HG02642 (cell line): ENCODE measurements around the gene ANKS1A.

Experiments used
- ATAC-seq: cut with Tn5 transposase; IDR thresholded peaks from one replicate; pipeline ENCODE4 v1.9.1; 2021; ENCODE audit warnings: mild to moderate bottlenecking; ENCODE audit not compliant: unreplicated experiment, poor library complexity

Gene ANKS1A

DNA sequence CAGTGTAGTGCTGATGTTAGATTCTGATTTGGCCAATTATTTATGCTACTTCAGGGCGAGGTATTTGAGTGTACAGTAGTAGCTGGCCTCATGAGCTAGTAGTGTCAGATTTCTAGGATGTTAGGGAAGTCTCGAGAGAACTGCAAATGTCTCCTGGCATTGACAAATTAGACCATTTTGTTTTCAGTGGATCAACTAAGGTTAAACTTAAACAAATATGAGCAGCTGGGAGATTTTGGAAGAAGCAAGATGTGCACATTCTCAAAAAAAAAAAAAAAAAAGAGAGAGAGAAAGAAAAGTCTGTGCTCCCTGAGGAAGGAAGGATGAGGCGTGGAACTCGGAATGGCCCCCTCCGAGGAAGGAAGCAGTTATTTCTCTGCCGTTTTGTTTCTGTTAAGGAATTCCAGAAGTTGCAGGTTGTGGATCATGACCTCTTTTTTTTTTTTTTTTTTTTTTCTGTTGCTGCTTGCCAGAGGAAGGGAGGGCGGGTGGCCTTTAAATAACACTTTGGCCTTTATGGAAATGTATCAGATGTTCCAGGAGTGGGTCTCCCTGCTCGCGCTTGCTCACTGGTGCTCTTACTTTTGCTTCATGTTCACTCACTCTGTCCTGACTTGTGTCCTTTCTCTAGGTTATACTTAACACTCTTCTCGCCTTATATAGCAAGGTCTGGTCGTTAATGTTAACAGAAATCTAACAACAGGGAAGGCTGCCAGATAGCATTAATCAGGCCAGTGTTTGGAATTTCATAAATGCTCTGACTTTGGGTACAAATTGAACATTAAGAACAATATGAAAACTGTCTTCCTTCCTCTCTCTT lies 127.7 kb downstream of the ANKS1A start:
- no peak for ATAC-seq

DNA sequence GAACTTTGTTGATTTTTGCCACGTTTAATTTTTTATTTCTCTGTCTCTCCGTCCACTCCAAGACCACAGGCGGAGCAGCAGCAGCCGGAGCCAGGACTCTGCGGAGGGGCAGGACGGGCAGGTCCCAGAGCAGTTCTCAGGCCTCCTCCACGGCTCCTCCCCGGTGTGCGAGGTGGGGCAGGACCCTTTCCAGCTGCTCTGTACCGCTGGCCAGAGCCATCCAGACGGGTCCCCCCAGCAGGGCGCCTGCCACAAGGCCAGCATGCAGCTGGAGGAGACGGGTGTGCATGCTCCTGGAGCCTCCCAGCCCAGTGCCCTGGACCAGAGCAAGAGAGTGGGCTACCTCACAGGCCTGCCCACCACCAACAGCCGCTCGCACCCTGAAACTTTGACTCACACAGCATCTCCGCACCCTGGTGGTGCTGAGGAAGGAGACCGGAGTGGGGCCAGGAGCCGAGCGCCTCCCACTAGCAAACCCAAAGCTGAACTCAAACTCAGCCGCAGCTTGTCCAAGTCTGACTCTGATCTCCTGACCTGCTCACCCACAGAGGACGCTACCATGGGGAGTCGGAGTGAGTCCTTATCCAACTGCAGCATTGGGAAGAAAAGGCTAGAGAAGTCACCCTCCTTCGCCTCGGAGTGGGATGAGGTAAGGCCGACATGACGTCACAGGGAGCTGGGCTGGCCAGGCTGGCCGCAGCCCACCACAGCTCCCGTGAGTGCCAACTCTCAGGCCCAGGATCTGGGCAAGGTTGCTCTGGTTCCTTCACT lies 128.5 kb downstream of the ANKS1A start:
- no peak for ATAC-seq

DNA sequence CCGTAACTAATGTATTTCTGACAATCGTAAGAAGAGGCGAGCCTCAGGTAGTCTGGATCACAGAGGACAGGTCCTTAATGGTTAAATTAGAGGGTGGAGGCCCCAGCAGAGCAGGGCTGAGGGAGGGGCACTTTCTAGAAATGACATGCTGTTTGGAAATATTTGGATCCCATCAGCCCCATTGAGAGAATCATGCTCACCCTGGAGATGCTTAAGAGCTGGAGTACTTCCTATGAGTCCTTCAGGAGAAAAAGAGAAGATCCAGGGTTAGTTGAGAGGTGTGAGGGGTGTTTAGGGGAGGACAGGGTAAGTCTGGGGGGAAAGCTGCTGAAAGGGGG lies 129.1 kb downstream of the ANKS1A start:
- ATAC-seq: no peak

DNA sequence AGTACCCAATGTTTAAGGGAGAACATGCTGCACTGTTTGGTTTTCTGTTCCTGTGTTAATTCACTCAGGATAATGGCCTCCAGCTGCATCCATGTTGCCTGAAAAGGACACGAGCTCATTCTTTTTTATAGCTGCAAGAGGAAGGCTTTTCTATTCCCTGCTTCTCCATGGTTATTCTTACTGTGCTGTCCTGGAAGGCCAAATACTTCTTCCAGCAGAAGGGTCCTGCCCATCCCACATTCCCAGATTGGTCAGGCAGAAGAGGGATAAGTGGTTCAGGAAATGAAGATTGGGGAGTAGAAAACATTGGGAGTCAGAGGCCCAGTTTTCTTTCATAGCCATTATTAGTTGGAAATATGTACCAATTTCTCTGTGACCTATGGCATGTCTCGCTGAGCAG lies 129.7 kb downstream of the ANKS1A start:
- ATAC-seq: no peak

DNA sequence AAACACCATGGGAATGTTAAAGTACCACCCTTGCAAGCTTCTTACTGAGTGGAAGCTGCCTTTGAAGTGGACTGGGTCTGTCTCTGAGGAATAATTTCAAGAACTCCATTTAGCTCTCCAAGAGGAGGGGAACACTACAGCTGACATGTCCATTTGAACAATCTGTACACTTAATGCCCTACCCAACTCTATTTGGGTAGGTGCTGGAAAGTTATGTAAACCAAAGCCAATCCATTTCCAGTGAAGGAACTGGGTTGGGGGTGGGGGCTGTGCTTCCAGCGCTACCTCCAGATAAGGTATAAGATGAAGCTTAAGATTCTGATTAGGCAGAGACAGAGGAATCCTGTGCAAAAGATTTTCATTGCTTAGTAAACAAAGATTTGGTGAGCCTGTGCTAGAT lies 130.1 kb downstream of the ANKS1A start:
- no peak for ATAC-seq

DNA sequence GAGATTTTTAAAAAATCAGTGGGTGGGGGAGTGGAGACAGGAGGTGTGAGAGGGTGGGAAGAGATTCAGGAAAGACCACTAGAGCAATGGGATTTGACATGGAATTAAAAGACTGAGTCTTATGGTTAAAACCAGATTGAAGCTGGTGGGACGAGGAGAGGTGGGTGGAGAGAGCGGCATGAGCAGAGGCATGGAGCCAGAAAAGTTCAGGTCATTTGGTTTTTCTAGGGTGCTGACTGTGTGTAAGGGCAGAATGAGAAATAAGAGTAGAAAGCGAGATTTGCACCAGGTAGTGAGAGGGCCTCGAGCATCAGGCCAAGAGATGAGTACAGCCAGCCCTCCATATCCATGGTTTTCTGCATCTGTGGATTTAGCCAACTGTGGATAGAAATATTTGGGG lies 130.8 kb downstream of the ANKS1A start:
- ATAC-seq: no peak

DNA sequence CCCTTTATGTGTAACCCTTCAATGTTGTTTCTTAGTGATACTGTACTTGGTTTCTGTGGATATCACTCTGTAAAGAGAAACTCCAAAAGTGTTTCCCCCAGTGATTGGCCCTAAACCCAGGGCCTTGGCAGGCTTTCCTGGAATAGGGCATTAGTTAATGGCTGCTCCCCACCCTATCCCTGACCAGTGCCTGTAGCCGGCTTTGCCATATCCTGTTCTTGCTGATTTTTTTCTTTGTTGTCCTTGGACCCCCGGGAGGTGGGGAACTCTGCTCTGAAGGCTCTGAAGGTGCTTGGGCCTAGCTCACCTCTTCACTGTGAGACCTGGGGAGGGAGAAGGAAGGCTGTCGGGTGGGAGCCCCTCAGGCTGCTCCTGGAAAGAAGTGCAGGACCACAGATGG lies 131.9 kb downstream of the ANKS1A start:
- ATAC-seq: no peak

DNA sequence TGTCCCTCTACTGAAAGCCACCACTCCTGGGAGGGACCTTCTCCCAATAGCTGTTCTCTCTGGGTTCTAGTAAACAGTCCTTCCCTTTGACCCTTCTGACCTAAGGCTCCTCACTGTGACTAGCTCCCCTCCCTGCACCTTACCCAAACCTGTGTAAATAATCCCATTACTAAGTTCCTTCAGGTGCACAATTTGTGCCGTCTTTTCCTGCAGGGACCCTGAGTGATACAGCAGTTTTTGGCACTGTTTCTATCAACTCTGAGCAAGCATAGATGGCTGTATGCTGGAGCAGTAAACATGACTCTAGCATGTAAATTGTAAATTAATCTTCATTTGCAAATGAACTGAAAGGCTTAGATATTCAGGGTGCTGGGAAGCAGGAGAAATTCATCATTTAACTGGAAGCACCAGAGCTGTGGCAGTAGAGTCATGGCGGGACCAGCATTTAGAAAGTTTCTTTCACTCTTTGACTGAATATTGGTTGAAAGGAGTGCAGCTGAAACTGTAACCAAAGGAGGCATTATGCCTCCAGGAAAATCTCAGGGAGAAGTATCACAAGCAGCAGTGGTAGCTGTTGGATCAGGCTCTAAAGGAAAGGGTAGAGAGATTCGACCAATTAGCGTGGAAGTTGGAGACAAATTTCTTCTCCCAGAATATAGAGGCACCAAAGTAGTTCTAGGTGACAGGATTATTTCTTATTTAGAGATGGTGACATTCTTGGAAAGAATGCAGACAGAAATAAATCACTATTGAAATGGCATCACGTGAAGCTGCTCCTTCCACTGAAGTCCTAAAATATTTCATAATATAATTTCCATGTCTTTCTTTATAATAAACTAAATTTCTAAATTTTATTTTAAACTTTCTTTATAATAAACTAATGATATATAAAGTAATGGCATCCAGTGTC lies 134.3 kb downstream of the ANKS1A start:
- no peak for ATAC-seq

DNA sequence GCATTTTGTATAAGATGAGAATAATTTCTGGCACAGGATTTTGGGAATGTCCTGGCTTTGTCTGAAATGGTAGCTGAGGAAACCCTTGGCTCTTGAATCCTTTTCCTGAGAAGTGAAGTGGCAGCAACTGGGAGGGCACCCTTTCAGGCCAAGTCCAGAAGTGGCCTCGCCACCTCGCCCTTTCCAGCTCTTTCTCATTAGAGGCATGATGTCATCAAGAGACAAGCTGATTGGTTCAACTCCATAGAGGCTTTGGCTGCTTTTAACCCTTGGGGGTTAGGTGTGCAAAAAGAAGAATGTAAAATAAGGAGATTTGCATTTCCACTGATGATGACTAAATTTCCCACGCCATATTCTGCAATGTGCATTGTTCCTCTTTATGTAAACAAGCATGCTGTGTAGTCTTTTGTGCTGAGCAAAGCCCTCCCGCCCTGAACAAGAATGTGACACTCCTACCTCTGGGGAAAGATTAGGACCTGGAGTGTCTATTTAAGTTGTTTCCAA lies 135.5 kb downstream of the ANKS1A start:
- ATAC-seq: no peak

DNA sequence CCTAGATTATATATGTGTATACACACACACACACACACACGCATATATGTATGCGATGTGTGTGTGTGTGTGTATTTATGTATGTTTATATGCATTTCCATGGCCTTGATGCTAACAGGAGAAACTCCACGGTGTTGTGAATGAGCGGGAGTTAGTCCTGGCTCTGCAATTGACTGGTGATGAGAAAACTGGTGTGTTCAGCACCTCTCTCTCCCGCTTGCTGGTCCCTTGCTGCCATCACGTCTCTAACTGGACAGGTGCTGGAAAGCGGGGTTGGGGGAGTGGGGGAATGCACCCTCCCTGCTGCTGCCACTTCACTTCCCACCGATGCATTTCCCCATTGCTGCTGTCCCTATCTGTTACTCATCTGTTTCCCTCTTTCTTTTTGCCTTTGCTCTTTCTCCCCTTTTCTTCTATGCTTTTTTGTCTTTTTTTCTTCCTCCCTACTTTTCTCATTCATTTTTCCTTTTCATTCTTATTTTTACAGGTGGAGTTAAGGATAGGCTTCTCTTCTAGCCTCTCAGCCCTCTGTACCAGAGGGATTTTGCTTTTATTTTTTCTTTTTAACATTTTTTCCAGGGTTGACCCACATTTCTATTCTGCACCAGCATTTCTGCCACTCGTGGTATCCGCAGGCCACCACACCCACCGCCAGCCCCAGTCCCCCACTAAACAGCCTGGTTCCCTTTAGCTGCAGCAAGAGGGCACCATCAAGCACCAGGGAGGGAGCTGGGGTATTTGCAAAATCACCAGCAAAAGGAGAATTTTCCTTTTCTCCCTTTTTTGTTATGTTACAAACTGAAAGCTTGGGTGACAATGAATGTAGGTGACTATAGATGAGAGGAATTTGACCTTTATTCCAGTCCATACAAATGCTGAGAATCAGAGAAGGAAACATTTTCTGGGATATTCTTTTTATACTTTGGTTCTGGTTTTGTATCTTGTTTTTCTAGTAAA lies 136.5 kb downstream of the ANKS1A start:
- no peak for ATAC-seq

DNA sequence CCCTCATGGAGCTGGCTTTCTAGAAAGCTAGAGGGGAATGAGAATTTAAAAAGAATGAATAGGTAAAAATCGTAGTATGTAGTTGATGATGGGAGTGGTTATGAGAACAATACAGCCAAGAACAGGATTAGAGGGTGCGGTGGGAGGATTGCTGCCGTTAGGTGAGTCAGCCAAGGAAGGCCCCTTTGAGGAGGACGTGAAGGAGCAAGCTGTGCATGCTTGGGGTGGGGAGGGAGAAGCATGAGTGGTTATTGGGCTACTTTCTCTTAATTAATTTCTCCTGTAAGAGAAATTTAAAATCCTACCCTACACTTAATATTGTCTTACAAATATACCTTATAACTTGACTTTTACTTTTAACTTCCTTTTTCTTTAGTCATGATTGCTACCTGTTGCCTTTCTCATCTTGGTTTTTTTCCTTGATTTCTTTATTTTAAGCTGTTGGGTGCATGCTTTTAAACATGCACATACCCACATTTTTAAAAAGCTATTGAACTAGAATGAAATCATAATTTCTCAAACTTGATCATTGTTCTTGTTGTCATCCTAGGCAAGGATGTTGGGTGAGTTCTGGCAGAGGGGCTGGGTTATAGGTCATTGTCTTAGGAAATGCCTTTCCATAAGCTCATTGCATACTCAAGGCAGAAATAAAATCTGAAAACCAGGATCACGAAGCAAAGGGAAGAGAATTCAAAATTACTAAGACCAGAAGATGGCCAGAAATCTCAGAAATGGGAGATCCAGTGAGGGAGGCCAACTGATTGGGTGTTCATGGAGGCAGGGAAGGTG lies 137.6 kb downstream of the ANKS1A start:
- no peak for ATAC-seq

DNA sequence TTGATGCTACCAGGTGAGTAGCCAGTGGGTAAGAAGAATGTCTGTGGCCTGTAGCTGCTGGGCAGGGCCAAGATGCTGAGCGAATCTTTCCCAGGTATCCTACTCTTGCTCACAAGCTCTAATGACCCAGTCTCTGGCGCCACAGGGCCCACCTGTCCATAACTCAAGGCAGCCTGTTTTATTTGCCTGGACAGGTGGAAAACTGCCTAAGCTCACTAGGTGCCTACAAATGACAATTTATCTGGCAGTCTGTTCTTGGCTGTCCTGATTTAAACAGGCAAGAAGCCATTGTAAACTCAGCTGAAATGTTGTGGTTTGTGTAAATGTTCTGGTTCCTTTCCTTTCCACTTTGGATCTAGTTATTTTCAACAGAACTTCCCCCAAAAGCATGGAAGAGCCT lies 138.8 kb downstream of the ANKS1A start:
- ATAC-seq: no peak

DNA sequence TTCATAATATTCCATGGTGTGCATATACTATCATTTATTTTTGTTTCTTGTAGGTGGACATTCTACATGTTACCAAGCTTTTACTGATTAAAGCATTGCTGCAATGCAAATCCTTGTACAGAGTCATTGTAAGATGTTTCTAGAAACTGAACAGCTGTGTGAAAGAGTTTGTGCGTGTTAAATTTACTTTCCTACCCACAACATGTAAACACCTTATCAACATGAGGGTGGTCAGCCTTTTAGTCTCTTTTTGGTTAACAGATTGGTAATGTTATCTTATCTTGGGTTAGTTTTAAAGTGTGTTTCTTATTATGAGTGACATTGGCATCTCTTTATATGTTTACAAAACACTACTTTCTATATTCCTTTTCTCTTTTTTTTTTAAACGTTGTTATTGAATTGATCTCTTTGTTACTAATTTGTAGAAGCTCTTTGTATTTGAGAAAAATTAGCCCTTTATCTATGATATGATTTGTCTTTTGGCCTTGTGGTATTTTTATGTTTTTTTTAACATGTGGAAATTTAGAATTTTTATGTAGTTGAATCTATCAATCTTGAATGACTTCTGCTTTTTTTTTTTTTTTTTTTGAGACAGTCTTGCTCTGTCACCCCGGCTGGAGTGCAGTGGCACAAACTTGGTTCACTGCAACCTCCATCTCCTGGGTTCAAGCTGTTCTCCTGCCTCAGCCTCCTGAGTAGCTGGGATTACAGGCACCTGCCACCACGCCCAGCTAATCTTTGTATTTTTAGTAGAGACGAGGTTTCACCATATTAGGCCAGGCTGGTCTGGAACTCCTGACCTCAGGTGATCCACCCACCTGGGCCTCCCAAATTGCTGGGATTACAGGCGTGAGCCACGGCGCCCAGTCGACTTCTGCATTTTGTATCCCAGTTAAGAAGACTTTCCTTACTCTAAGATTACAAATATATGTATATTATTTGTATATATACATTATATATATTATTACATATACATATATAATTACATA lies 140.0 kb downstream of the ANKS1A start:
- no peak for ATAC-seq

DNA sequence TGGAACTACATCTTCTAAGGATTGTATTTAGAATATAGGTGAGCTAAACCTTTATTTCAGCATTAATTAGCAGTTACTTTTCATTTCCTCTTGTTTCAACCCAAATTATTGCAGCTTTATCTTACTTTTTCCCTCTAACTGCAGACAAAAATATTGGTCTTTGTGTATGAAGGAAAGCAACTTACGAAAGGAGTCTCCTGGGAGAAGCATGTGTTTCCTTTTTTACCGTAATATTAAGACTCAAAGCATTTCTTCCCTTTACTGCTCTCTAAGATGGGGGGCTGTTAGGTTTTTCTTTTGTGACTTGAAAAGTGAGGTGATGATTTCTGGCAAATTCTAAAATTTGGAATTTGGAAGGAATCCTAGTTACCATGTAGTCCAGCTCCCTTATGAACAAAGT lies 141.0 kb downstream of the ANKS1A start:
- no peak for ATAC-seq

DNA sequence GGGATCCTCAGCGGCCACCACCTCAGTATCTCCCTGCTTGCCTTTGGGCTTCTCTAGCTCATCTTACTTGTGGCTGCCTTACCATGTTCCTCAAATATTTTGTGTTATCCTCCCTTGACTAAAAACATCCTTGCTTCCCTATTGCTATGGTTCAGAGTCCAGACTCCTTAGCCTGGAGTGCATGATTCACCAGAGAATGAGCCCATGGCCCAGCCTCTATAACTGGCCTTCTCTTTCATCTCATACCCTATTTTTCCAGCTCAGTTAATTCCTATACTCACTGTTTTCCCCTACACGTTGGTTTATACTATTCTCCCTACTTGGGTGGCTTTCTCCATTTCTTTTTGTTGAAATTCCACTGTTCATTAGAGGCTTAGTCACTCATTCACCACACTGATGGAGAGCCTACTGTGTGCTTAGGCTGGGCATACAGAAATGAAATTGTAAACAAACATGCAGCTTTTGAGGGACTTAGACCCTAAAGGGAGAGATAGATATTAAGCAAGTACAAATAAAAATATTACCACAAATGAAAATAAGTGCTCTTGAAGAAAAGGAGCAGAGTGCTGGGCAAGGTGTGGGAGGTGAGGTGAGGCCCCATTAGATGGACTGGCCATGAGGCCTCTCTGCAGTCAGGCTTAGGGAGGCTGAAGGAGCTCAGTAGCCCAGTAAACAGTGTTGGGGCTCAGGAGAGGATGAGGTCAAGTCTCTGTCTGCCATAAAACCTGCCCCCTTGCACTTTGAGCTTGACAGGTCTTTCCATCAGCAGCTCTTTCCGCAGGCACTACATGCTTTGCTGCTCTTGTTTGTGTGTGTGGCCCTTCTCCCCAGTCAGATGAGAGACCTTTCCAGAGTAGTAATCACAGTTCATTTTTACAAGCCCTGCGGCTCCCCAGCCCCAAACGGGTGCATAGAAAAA lies 142.8 kb downstream of the ANKS1A start:
- no peak for ATAC-seq

DNA sequence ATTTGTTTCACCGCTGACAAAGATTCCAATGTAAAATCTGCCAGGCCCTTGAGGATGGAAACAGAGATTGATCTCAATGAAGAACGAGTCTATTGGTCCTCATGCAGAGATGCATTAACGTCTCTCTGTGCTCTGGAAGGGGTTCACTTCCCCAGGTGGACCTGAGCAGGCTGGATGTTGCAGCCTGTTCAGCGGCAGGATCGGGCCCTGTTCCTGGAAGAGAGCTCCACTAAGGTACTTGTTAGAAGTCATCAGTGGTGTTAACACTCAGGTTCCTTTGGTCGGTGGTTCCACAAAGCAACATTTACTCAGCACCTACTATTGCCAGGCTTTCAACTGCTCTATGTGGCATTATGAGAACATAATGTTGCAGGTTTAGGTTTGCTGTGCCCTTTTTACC lies 144.6 kb downstream of the ANKS1A start:
- ATAC-seq: no peak
